WTC11 (cell line): ENCODE data around the gene ARGFX. TPM values are rescaled to one million over a fixed set of nuclear protein-coding genes. Genes with fewer than 3 reads are reported as not detected.
A peak's percentile ranks its signal among the peaks of the same experiment; 100 is the strongest.

ENCODE experiments used
- ATAC-seq: fragments of 200-7000 bp; cut with Tn5 transposase; 2 replicates; pipeline ENCODE4 v1.10.0; 2021; ENCODE audit warnings: mild to moderate bottlenecking, moderate library complexity
- CTCF ChIA-PET: fragments of 300-600 bp; sonication (Branson Sonifier 250); formaldehyde crosslinking; loops from one replicate; lab custom pipeline; 2021; ENCODE audit warnings: antibody characterized with exemption; lab: Charles Lee
- POLR2A ChIA-PET: fragments of 350-600 bp; sonication (Branson Sonifier 250); formaldehyde crosslinking; loops from one replicate; lab custom pipeline; 2021; ENCODE audit warnings: antibody characterized with exemption; lab: Charles Lee
- DNase-seq: peaks from one replicate; pipeline ENCODE4 v3.0.0; 2021; ENCODE audit warnings: low spot score
- H3K27ac Mint-ChIP-seq: 2 replicates; pipeline ENCODE4 v1.8.0; 2021; ENCODE audit warnings: mixed read lengths
- H3K27me3 Mint-ChIP-seq: 2 replicates; pipeline ENCODE4 v1.8.0; 2021; ENCODE audit warnings: low read depth, mild to moderate bottlenecking, moderate library complexity, mixed read lengths
- H3K36me3 Mint-ChIP-seq: 2 replicates; pipeline ENCODE4 v1.8.0; 2021; ENCODE audit warnings: mixed read lengths
- H3K4me1 Mint-ChIP-seq: 2 replicates; pipeline ENCODE4 v1.8.0; 2022; ENCODE audit warnings: mixed read lengths
- H3K4me3 Mint-ChIP-seq: 2 replicates; pipeline ENCODE4 v1.8.0; 2021; ENCODE audit warnings: mild to moderate bottlenecking, moderate library complexity, mixed read lengths
- H3K9me3 Mint-ChIP-seq: 2 replicates; pipeline ENCODE4 v1.8.0; 2021; ENCODE audit warnings: mixed read lengths
- FOXJ3 ChIP-seq: sonication (generic); formaldehyde crosslinking; IDR thresholded peaks from 2 replicates; pipeline ENCODE4 v1.9.0; 2021; ENCODE audit warnings: missing genetic modification reagents, mild to moderate bottlenecking, borderline replicate concordance
- GABPB1 ChIP-seq: sonication (generic); formaldehyde crosslinking; IDR thresholded peaks from 2 replicates; pipeline ENCODE4 v1.8.1; 2023; ENCODE audit warnings: mild to moderate bottlenecking, missing genetic modification reagents
- MLX ChIP-seq: sonication (generic); formaldehyde crosslinking; IDR thresholded peaks from 2 replicates; pipeline ENCODE4 v1.8.1; 2023; ENCODE audit warnings: mild to moderate bottlenecking, missing genetic modification reagents, moderate library complexity
- NFYB ChIP-seq: sonication (generic); formaldehyde crosslinking; conservative IDR thresholded peaks from 2 replicates; pipeline ENCODE4 v1.8.0; 2022; ENCODE audit warnings: low read depth, missing genetic modification reagents
- SP1 ChIP-seq: sonication (generic); formaldehyde crosslinking; conservative IDR thresholded peaks from 2 replicates; pipeline ENCODE4 v1.8.1; 2022; ENCODE audit warnings: missing genetic modification reagents
- STAT6 ChIP-seq: sonication (generic); formaldehyde crosslinking; conservative IDR thresholded peaks from 2 replicates; pipeline ENCODE4 v1.8.1; 2023; ENCODE audit warnings: mild to moderate bottlenecking, low read depth, missing genetic modification reagents, moderate library complexity
- TEAD1 ChIP-seq: sonication (generic); formaldehyde crosslinking; IDR thresholded peaks from 2 replicates; pipeline ENCODE4 v1.8.0; 2022; ENCODE audit warnings: mild to moderate bottlenecking, missing genetic modification reagents
- ZBTB43 ChIP-seq: sonication (generic); formaldehyde crosslinking; IDR thresholded peaks from 2 replicates; pipeline ENCODE4 v1.8.1; 2023; ENCODE audit warnings: mild to moderate bottlenecking, missing genetic modification reagents
- ZNF232 ChIP-seq: sonication (generic); formaldehyde crosslinking; IDR thresholded peaks from 2 replicates; pipeline ENCODE4 v1.8.0; 2022; ENCODE audit warnings: mild to moderate bottlenecking, missing genetic modification reagents
- total RNA-seq: library from RNA; stranded (reverse); gene quantifications from 3 replicates; pipeline ENCODE4 v1.2.3, GENCODE V29; 2021
- TF ChIP-seq, protein P1 (sequence below): sonication (generic); formaldehyde crosslinking; IDR thresholded peaks from 2 replicates; pipeline ENCODE4 v1.8.1; 2022; ENCODE audit warnings: mild to moderate bottlenecking, missing genetic modification reagents, moderate library complexity, borderline replicate concordance
- TF ChIP-seq, protein P2 (sequence below): fragments of 250-450 bp; sonication (Bioruptor Pico); conservative IDR thresholded peaks from 2 replicates; pipeline ENCODE4 v1.9.0; 2021; ENCODE audit warnings: mild to moderate bottlenecking

ARGFX gene
- total RNA-seq, 1 experiment from 2014 or later, result not detected

- Mint-ChIP-seq H3K4me3 (no peak overlapping the region), H3K27ac (no peak overlapping the region), H3K9me3 (no peaks in the 10 kb centered on the region), H3K36me3 (no peaks in the 10 kb centered on the region), H3K27me3 (no peaks in the 10 kb centered on the region; the same call in 1 of the 2 replicates), H3K4me1 (peaks cover 7% of the 10 kb centered on the region; the same call in 1 of the 2 replicates)
- CTCF ChIA-PET, result interaction anchor here (1.4 kb wide), 1 partner anchor 29 kb away, joined by 7 read pairs; no protein-coding TSS in a partner anchor
- TF ChIP-seq NFYB (CRISPR knock-in tag) (no peak), FOXJ3 (CRISPR knock-in tag) (no peak)
- DNase-seq (no peak), ATAC-seq (no peak)
- POLR2A ChIA-PET, result no interaction called here
Observed at GRCh38 chr3:121581691-121582090, 13.9 kb downstream of the ARGFX start.

DNA sequence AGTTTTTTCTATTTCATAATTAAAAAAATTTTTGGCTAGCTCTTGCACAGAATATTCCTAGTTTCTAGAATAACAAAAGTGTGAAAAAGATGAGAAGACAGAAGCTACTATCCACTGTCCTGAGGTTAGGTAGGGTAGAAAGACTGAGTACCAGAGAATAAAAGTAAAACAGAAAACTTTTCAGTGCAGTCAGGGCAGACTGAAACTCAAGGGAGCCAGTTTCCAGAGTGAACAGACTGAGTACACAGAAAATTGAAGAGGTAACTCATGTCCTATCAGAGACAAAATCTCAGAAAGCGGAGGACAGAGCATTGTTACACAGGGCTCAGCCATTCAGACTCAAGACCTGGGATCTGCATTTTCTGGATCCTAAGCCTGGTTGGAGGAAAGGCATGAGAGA is 16.7 kb downstream of the ARGFX start:
- Mint-ChIP-seq H3K4me3 (no peak overlapping the region), H3K27me3 (no peaks in the 10 kb centered on the region; the same call in 1 of the 2 replicates), H3K4me1 (peaks cover 7% of the 10 kb centered on the region; the same call in 1 of the 2 replicates), H3K27ac (no peak overlapping the region), H3K36me3 (no peaks in the 10 kb centered on the region), H3K9me3 (no peaks in the 10 kb centered on the region)
- TF ChIP-seq TEAD1 (CRISPR knock-in tag) (no peak), FOXJ3 (CRISPR knock-in tag) (no peak), MLX (CRISPR knock-in tag) (no peak), GABPB1 (CRISPR knock-in tag) (no peak), STAT6 (no peak), ZNF232 (CRISPR knock-in tag) (no peak), SP1 (CRISPR knock-in tag) (no peak), ZBTB43 (CRISPR knock-in tag) (no peak)
- TF ChIP-seq, protein P1, sequence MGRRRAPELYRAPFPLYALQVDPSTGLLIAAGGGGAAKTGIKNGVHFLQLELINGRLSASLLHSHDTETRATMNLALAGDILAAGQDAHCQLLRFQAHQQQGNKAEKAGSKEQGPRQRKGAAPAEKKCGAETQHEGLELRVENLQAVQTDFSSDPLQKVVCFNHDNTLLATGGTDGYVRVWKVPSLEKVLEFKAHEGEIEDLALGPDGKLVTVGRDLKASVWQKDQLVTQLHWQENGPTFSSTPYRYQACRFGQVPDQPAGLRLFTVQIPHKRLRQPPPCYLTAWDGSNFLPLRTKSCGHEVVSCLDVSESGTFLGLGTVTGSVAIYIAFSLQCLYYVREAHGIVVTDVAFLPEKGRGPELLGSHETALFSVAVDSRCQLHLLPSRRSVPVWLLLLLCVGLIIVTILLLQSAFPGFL (CRISPR knock-in tag), result no peak
- TF ChIP-seq, protein P2, sequence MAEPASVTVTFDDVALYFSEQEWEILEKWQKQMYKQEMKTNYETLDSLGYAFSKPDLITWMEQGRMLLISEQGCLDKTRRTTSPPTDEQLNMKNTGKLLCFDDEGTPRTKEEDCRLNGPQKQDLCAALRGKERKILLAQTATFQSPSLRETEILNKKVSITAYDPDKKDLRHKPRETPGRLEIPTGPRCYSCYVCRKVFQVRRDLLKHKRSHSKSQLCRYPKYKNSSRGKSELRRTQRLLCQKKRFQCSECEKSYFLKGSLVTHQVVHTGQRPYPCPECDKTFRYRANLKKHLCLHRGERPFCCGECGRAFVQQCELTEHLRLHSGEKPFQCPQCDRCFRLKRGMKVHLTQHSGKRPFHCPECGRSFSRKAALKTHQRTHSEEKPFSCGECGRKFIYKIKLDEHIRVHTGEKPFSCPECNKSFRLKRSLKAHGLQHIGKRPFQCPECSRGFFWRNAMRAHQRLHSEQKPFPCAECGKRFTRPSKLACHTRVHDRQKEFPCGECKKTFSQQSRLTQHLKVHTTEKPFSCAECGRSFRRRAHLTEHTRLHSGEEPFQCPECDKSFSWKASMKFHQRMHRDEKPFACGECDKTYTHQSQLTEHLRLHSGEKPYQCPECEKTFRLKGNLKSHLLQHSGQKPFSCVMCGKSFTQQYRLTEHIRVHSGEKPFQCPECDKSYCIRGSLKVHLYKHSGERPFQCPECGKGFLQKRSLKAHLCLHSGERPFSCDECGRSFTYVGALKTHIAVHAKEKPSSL (CRISPR knock-in tag), result no peak
- ChIA-PET CTCF (interaction anchor here (1.5 kb wide), 1 partner anchor 37 kb away, joined by 4 read pairs; no protein-coding TSS in a partner anchor), POLR2A (no interaction called here)
- DNase-seq (no peak), ATAC-seq (0 out of 2 replicates have a peak, but pooled peaks have one; percentile 32)
